Measurements from ENCODE around the gene BEX2.
"Not testable (repeated sequence)": the region's sequence is repeated elsewhere in the genome, so short reads cannot be mapped to it uniquely, and the experiment has no call there.

BEX2 gene

DNA sequence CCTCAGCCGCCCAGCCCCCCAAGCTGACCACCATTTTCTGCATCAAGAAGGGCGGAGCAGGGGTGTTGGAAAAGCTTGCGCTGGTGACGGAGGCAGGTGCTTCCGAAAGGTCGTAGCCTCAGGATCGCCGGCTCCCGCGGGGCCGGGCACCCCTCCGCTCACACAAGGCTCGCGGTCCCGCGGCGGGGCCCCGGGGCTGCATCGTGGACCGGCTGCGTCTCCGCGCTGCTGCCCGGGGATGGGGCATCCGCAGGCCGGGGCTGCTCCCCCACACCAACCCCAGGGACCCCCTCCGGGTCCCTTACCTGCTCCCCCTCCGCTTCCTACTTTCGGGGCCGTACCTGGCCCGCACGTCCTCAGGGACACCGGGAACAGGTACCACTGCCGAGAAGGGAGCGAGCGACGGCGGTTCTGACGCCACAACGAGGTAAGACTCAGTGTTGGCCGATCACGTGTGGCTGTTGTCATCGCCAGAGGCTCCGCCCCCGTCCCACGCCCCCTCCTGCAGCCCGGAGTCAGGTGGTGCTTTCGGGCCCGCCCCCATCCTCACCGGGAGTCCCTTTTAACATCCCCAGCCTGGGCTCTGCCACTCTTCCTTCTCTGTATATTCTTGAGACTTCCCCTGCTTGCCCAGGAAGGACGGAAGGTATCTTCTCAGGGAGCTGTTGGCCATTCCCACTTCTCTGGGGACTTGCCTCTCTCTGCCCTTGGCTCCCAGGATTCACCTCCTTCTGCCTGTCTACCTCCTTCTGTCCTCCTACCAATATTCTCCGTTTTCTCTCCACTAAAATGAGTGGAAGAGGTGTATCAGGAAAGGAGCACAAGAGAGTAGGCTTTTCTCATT lies at the start of gene BEX2:
Gene BEX2, minus strand, starts transcription at position 436 of the 844 bp plus-strand sequence. CDS start 1,014 bp downstream, outside the sequence.
- peak; percentile 77 for DNase-seq

DNA sequence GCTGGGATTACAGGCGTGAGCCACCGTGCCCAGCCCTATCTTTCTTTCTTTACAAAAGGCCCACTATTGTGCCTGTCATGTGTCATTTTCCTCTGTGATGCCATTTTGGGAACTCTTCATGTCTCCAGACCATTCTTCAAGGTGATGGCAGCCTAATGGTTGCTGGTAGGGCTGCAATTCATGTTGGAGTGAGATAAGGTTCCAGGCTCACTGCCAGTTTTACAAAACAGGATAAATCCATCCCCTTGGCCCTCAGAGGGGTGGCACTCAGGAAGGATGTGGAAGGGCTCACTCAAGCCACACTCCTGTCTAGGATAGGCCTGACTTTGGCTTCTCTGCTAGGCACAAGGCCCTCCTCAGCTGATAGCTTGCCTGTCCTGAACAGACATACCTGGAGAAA lies 49.3 kb upstream of the BEX2 start:
- DNase-seq: no peak

DNA sequence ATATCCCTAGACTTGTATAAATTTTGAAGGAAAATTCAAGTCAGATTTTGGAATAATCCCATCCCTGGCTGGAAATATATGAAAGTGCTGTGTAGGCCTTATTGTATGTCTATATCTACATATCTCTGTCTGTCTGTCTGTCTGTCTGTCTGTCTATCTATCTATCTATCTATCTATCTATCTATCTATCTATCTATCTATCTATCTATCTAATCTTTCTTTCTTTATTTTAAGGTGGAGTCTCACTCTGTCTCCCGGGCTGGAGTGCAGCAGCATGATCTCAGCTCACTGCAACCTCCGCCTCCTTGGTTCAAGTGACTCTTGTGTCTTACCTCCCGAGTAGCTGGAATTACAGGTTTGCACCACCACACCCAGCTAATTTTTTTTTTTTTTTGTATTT lies 48.8 kb upstream of the BEX2 start:
- DNase-seq: not testable (repeated sequence)

DNA sequence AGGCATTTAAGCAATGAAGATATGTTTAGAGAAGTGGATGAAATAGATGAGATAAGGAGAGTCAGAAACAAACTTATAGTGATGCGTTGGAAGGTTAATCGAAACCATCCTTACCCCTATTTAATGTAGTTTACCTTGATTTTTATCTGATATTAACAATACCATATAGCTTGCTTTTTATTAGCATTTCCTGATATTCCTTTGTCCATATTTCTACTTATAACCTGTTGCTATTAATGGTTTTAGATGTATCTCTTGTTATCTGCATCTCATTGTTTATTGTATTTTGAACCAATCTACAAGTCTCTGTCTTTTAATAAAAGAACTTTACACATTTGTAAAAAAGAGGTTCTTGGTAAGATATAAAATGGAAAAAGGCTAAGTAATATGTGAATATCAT lies 47.1 kb upstream of the BEX2 start:
- no peak for DNase-seq

DNA sequence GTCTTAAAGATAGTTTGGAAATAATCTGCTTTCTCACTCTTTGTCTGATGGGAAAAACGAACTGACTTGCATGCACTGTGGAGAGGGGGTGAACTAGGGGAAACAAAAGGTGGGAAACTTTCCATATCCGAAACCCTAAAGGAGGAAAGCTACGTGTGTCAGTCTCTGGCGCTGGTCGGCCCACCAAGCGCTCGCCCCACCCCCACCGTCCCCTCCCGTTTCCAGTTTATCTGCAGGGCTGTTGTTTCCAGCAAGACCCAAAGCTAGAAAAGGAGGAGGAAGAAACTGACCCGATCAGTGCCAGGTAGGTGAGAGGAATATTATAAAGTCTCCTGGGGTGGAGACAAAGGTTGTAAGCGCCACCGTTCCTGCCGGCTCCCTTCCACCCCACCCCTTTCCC lies 46.1 kb upstream of the BEX2 start:
- no peak for DNase-seq

DNA sequence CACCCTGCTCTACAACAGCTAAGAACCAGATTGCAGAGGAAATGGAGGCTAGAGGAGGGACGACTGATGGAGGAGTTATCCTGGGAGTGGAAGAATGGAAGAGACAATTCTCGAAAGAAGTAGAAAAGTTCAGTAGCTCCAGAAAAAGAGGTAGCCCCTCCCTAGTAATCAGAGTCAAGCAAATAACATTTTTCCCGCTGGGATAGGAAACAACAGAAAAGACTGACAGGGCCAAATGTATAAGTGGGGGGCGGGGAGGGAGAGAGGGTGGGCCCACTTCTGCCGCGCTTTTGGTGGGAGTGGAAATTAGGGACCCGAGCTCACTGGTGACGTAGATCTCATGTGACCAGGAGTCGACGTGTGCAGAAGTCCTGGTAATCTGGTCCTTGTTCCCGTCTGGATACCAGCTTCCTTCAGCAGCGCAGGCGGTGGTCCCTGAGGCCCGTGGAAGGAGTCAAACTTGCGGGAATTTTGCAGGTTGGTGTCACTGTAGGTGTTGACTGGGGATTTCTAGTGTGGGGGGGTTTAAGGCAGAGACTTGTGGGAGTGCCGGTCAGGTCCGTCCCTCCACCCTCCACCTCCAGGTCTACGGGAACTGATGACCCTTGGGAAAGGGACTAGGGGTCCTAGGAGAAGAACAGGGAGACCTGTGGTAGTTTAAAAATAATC lies 45.5 kb upstream of the BEX2 start, which contains the start of gene TCEAL9:
Gene TCEAL9, plus strand, starts transcription at position 377 of the 669 bp plus-strand sequence. CDS start 1,179 bp downstream, outside the sequence.
- DNase-seq: no peak

DNA sequence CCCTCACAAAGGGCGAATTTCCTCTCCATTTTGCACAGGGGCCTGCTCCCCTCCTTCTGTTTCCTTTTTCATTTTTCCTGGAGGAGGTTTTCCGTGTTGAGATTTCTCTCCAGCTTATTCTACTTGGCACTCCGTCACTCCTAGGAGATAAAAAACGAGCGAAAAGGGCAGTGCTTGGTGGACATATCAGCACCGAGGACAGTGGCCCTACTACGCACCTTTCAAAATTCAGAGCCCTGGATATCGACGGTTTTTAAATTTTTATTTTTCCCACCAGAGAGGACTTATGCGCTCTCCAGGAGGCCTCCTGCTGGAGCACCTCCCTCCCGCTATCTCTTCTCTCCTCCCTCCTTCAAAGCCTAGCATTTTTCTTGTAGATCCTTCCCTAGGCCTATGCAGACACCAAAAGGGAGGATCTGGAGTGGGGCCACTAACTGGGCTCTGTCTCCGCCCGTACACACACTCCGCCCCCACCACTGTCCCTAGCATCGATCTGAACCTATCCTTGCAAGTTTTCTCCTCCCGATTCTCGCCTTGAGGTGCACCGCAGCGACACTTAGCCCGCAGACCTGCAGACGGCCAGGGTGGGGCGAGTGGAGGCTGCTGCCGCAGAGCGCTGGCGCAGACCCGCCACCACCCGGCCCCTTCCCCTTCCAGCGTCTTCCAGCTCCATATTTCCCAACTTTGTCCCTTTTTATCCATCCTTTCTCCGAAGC lies 37.0 kb upstream of the BEX2 start:
- DNase-seq: no peak

DNA sequence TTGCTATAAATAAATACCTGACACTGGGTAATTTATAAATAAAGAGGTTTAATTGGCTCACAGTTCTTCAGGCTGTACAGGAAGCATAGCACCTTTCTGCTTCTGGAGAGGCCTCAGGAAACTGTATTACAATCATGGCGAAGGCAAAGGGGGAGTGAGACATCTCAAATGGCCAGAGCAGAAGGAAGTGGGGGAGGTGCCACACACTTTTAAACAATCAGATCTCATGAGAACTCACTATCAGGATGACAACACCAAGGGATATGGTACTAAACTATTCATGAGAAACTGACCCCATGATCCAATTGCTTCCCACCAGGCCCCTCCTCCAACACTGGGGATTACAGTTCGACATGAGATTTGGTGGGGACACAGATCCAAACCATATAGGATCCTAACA lies 33.8 kb upstream of the BEX2 start:
- no peak for DNase-seq

DNA sequence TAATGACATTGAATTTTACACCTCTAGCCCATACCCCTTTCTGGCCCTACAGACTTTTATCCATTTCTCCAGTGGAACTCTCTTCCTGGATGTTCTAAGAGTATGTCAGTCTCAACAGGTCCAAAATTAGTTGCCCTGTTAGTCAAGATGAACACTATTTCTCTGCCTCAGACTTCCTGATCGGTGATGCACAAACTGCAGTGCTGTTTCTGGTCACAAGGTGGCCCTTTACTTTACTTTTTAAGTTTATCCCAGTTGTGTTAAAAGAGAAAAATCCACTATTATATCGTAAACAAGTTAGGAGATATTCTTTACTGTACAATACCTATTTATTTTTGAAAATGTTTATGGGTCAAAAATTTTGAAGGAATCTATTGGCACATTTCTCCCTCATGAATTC lies 32.3 kb upstream of the BEX2 start:
- peak; percentile 12 for DNase-seq

DNA sequence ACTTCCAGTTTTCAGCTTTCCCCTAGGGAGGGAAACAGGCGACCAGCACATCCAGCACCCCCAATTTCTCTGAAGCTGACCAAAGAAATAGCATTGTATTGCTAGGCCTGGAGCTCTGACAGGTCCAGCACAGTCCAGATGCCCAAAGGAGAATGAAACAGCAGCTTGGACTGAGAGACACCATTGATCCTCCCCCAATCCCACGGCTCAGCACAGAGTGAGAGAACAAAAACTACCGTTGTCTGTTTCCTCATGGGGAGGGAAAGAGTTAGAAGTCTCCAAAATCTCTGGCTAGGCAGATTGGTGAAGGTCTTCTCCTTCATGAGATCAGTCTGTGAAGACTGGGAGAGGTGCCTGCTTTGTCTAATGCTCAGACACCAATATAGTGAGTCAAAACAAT lies 27.9 kb upstream of the BEX2 start:
- DNase-seq: no peak

DNA sequence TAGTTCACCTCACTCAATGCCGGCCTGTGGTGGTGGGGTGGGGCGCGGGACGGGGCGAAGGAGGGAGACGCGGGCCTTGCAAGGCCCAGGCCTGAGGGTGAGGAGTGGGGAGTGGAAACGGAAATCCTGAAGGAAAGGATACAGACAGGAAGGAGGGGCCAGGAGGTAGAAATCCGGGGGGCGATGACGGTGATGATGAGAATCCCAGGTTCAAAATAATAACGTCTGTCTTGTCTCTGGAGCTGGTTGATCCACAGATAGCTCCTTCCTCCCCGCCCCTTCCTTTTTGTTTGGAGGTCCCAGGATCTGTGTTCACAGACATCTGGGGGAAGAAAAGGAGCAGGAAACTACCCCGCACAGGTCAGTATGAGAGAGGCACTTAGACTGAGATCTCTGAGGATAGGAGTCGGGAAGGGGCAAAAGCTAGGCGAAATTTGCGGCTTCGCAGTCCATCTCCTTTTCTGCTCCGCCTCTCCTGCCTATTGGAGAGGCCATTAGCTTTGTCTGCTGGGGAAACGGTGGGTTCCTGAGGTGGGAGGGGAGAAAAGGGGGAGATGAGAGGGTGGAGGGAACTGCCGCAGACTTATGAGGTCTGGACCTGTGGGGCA lies 20.0 kb upstream of the BEX2 start:
- no peak for DNase-seq

DNA sequence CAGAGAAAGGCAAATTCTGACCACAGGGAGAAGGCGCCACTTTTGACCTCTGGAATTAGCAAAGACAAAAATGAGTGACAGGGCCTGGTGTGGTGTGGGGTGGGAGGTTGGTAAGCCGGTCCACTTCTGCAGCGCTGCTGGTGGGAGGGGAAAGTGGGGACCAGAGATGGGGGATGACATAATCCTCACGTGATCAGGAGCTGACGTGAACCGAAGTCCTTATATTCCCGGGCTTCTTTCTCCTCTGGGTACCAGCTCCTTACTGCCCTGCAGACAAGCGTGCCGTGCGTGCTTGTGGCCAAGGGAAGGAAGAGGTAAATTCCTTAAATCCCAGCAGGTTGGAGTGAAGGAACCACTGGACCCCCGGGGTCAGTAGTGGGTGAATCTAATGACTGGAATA lies 19.2 kb upstream of the BEX2 start, which contains the start of gene TCEAL7:
Gene TCEAL7, plus strand, starts transcription at position 249 of the 400 bp plus-strand sequence. CDS start 1,165 bp downstream, outside the sequence.
- no peak for DNase-seq

DNA sequence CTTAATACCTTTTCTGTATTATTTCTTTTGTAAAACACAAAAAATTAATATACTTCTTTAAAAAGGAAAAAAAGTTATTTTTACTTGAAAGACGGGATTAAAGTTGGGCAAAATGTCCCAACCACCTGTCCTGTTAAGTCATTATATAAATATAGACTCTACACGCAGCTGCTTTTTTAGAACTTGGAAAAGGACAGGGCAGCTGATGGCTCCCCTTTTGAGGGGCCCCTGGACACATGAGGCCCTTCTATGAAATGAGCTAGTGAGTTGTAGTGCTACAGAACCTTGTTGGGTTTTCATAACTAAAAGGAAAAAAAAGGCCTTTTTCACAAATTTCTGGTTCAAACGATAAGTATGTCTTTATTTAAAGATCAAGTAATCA lies 600 bp upstream of the BEX2 start:
- no peak for DNase-seq

DNA sequence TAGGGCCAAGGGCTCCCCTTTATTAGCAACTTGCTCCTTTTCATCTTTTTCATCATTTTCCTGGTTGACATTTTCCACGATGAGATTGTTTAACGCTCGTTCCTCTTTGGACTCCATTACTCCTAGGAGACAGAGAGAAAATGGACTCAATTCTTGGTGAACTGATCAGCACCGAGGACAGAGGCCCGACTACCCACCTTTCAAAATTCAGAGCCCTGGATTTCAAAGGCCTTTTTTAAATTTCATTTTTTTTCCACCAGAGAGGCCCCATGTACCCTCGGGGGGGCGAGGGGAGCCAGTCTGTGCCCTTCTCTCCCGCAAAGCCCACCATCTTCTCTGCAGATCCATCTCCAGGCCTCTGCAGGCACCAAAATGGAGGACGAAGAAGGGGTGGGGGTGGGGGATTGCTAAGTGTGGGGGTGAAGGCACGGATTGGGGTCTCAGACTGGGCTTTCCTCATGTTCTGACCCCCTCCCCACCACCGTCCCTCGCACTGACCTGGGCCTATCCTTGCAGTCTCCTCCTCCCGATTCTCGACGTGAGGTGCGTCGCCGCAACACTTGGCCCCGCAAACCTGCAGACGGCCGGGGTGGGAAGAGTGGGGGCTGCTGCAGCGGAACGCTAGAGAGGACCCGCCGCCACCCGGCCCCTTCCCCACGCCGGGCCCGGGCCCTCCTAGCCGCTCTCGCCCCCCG lies 783 bp downstream of the BEX2 start:
- DNase-seq: no peak

DNA sequence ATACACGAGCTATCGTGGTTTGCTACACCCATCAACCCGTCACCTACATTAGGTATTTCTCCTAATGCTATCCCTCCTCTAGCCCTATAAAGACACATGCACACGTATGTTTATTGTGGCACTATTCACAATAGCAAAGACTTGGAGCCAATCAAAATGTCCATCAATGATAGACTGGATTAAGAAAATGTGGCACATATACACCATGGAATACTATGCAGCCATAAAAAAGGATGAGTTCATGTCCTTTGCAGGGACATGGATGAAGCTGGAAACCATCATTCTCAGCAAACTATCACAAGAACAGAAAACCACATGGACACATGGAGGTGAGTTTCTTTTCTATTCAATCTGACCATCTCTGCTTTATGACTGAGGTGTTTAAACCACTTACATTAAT lies 5.1 kb downstream of the BEX2 start:
- DNase-seq: not testable (repeated sequence)

DNA sequence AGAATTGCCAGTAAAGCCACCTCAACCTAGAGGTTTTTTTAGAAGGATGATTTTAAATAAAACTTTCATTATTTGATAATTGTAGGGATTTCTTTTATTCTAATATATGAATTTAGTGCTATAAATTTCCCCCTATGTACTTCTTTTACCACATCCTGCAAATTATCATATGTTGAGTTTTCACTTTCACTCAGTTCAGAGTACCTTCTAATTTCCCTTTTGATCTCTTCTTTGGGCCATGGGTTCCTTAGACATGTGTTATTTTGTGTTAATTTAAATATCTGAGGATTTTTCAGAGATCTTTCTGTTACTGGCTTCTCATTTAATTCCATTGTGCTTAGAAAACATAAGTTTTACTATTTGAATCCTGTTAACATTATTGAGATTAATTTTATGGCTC lies 6.1 kb downstream of the BEX2 start:
- DNase-seq: no peak

DNA sequence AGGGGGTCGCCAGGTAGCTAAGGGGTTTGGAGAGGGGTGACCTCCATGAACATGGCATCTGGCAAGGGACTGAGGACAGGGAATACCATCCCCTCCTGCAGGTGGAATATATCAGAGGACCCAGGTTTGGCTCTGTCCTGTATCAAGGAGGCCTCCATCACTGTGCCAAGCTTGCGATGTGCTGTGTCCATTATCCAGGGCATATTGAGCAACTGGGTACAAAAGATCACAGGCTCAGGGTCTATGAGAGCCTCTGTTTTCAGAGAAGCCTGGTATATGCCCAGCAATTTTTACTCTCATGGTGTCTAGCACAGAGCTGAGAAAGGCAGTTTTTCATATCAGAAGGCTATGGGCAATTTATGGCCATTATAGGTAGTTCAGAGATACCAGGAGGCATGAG lies 17.7 kb downstream of the BEX2 start:
- DNase-seq: no peak

DNA sequence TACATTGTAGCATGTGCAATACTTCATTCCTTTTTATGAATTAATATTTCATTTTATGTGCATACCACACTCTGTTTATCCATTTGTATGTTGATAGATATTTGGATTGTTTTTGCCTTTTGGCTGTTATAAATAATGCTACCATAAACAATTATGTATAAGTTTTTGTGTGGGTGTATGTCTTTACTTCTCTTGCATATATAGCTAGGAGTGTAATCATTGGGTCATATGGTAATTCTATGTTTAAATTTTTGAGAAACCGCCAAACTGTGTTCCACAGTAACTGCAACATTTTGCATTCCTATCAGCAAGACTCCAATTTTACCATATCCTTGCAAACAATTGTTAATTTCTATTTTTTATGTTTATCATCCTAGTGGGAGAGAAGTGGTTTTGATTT lies 31.2 kb downstream of the BEX2 start:
- no peak for DNase-seq

DNA sequence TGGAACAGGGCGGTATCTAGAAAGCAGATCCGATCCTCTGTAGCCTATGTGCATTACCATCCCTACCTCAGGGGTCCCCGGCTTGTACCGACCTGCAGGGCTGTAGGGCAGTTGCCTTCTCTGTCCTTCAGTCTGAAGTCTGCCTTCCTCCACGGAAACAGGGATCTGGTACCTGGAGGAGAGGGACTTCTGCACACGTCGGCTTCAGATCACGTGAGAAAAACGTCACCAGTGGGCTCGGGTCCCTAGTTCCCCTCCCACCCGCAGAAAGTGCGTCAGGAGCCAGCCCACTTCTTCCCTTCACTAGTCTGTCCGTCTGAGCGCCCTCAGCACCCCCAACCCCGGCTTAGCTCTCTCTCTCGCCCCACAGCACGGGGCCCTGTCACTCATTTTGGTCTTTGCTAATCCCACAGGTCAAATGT lies 34.2 kb downstream of the BEX2 start, which contains the start of gene TCEAL5:
Gene TCEAL5, minus strand, starts transcription at position 170 of the 422 bp plus-strand sequence. CDS start 2,187 bp downstream, outside the sequence.
- no peak for DNase-seq

DNA sequence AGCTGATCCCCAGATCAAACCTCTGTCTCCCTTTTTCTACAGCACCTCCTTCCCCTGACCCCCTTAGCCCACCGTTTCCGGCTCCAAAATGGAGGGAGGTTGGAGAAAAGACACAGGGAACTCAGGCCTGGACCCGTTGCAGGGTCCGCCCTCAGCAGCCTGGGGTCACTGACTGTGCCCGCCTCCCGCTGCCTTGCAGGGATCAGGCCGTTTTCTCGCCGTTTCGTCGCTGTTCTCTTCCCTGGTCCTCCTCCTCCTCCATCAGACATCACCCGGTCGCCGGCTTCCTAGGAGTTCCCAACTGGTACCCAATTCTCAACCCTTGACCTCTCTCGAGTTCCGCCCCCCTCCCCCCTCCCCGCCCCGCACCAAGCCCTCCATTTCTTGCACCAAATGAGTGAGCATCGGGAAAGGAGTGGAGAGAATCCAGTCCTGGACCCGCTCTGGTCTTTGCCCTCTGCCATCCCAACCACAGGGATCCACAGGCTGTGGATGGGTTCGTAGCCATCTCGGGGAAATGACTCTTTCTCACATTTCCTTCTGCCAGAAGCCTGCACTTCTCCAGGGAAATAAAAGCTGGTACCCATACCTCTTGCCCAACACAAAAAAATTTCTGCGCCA lies 34.7 kb downstream of the BEX2 start:
- DNase-seq: no peak

DNA sequence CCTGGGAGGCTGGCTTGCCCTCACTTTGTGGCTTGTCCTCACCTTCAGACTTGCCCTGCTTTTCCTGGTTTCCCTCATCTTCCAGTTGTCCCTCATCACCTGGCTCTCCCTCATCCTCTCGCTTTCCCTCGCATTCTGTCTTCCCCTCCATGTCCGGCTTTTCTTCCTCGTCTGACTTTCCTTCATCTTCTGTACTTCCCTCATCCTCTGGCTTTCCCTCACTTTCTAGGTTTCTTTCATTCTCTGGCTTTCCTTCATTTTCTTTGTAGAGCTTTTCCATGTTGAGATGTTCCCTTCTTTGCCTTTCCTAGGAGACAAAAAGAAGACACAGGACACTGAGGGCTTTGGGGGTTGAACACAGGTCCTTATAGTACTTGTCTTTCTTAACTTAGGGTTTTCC lies 36.5 kb downstream of the BEX2 start:
- DNase-seq: no peak
